ENCODE data around the gene PEX6.
"Not testable (repeated sequence)": the region's sequence is repeated elsewhere in the genome, so short reads cannot be mapped to it uniquely, and the experiment has no call there.

The PEX6 gene

DNA sequence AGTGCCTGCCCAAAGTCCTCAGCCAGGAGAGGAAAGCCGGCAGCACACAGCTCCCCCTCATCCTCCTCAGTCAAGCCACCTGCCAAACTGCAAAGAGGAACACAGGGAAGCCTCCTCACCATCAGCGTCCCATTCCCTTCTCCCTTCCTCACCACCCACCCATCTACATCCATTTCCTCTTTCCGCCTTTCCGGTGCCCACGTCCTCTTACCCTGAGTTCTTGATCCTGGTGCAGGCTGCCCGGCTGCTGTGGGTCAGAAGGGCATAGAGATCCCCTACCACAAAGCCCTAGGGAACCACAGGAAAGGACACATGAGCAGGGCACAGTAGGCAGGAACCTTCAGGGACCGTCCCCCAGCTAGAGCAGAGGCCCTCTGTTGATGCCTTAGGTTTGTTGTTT is 12.4 kb downstream of the PEX6 start:
- no peak for DNase-seq (ENCODE audit: low read depth)

- DNase-seq (ENCODE audit: low read depth) = no peak
Observed at GRCh38 chr6:42963855-42964605, 15.0 kb downstream of the PEX6 start.

DNA sequence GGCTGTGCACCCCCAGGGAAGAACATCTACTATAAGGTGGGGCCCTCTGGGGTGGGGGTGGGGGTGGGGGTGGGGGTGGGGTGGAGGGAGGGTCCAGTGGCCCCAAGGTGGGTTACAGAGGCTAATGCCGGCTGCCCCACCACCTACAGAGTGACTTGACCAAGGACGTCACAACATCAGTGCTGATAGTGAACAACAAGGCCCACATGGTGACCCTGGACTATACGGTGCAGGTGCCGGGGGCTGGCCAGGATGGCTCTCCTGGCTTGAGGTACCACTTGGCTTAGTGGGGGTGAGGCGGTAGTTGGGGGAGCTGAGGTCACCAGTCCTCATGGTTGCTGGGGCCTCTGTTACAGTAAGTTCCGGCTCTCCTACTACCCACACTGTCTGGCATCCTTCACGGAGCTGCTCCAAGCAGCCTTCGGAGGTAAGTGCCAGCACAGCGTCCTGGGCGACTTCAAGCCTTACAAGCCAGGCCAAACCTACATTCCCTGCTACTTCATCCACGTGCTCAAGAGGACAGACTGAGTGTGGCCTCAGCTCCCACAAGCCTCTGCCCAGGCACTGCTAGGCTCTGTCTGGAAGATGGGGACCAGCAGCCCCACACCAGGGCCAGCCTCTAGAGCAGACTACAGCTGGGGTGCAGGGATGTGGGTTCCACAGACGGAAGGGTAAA is 15.7 kb downstream of the PEX6 start:
- DNase-seq (ENCODE audit: low read depth) = no peak

GRCh38 chr6:42962502-42963178 is 16.3 kb downstream of the PEX6 start:
- DNase-seq (ENCODE audit: low read depth) = no peak

- DNase-seq (ENCODE audit: low read depth) = no peak
Observed at GRCh38 chr6:42962096-42962495, 16.9 kb downstream of the PEX6 start.

DNA sequence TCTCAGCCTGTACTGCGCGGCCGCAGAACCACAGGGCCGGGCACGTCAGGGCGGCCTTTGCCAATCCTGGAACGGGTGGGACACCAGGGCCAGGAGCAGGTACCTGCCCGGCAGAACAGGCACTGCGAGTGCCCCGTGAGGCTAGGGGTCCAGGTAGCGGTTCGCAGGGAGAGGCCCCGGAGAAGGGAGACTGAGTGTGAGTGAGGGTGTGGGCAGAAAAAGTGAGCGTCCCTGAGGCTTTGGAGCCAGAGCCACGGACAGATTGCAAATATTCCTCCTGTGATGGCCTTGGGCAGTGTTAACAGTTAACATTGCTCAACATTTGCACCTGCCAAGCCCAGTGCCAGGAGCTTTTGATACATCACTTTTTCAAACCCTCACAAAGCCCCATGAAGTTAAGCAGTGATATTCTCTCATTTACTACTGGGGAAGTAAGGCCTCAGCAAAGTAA is 17.9 kb downstream of the PEX6 start:
- DNase-seq (ENCODE audit: low read depth) = no peak

DNA sequence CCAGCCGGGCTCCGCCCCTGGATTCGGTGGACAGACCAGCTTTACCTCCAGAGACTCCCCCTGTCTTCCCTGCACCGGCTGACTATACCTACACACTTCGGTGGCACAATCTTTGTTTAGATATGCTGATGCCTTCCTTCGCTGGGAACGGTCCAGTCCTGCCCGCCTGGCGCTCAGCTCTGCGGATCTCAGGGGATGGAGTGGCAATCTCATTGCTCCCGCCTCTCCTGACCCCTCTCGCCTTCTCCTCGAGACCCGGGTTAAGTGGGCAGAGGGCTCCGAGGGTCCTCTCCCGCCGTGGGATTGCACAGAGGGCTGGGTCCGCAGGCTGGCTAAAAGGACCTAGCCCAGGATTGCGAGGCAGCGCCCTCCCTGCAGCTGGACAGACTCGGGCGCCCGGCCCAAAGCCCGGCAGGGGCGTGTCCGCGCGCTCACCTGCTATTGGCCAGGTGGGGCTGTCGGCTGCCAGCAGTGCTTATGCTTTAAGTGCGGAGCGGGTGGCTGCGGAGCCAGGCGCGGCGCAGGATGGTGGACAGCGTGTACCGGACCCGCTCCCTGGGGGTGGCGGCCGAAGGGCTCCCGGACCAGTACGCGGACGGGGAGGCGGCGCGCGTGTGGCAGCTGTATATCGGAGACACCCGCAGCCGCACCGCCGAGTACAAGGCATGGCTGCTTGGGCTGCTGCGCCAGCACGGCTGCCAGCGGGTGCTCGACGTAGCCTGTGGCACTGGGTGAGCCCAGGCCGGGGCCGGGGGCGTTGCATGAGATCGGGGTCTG is 18.6 kb downstream of the PEX6 start, which contains the start of gene GNMT:
Gene GNMT (plus strand): TSS at position 512 of the 777 bp plus-strand sequence. CDS start 14 bp downstream, at position 526.
- DNase-seq (ENCODE audit: low read depth) = peak; percentile 6

GRCh38 chr6:42959917-42960242 is 19.1 kb downstream of the PEX6 start:
- DNase-seq (ENCODE audit: low read depth) = no peak

DNA sequence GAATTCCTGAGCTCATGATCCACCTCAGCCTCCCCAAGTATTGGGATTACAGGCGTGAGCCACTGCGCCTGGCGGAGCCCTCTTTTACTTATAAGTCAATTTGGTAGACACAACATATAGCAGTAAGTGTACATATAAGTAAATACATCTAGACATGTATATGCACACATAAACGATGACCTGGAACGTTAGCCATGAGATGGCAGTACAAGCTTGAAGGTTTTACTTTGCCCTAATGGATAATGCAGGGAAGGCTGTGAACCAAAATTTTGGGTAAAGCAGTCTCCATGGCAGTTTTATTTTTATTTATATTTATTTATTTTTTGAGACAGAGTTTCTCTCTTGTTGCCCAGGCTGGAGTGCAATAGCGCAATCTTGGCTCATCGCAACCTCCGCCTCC is 20.9 kb downstream of the PEX6 start:
- DNase-seq (ENCODE audit: low read depth) = no peak

GRCh38 chr6:42954405-42954804 is 24.6 kb downstream of the PEX6 start:
- not testable (repeated sequence) for DNase-seq (ENCODE audit: low read depth)

DNA sequence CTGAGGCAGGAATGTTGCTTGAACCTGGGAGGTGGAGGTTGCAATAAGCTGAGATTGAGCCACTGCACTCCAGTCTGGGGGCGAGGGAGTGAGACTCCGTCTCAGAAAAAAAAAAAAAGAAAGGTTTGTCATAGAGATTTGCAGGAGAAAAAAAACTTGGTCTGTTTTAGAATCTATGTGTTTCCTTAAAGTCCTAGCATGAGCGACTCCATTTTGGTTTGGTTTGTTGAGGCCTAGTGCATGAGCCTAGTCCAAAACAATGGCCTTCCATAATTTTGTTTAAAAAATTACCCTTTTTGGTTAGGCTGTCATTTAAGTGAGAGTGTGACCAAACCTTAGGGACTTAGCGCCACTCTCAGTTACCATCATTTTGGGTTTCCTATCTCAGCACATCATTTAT is 26.6 kb downstream of the PEX6 start:
- DNase-seq (ENCODE audit: low read depth) = no peak

DNA sequence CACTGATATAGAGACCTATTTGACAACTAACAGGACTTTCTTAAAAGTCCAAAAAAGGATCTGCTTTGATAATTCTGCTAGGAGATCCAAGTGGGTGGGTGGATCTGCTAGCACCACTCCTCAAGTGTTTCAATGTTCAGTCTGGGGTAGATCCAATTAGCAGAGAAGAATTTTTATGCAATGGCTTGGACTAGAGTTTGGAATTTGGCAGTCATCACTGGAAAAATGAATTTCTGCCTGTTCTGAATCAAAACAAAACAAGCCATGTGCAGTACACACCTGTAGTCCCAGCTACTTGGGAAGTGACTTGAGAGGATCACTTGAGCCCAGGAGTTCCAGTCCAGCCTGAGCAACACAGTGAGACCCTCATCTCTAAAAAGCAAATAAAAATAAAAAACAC is 31.0 kb downstream of the PEX6 start:
- no peak for DNase-seq (ENCODE audit: low read depth)

GRCh38 chr6:42942444-42942843 is 36.5 kb downstream of the PEX6 start:
- no peak for DNase-seq (ENCODE audit: low read depth)

DNA sequence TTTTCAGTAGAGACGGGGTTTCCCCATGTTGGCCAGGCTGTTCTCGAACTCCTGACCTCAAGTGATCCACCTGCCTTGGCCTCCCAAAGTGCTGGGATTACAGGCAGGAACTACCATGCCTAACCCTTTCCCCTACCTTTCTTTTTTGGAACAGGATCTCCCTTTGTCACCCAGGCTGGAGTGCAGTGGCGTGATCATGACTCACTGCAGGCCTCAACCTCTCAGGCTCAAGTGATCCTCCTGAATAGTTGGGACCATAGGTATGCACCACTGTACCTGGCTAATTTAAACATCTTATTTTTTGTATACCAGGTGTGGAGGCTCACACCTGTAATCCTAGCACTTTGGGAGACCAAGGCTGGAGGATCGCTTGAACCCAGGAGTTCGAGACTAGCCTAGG is 37.6 kb downstream of the PEX6 start:
- DNase-seq (ENCODE audit: low read depth) = not testable (repeated sequence)

DNA sequence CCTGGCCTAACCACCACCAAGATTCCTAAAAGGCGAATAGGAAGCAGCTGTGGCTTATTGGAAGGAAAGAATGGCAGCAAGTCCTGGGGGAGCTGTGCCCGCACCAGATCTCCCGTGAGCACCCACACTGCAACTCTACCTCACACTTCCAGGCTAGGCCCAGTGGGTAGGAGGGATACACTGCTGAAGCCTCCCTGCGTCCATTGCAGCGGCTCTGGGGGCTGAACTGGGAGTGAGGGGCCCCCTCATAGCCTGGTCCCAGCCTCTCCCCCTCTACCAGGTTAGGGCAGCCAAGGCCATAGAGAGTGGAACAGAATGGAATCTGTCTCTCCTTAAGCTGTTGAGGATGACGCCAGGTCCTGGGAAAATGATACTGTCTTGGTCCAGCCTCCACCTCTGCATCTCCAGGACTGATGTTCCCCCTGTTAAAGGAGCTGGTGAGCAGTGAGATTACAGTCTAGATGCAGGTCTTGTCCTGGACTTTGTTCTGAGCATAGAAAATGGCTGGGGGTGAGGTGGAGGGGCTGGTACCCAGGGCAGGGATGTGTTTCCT is 38.4 kb downstream of the PEX6 start:
- DNase-seq (ENCODE audit: low read depth) = no peak

DNA sequence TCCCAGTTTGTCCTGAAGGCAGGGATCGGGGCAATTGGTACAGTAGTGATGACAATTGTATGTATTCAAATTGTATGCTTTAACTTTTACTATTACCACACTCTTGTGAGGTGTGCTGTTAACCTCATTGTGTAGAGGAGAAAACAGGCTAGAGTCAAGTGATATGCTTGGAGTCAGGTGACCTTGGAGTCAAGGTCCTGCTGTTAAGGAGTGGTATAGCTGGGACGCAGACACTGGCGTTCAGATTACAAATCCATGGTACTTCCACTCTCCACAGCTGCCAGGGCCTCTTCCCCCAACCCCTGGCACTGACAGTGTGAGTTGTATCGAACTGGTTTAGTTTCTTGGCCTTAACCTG is 39.2 kb downstream of the PEX6 start:
- no peak for DNase-seq (ENCODE audit: low read depth)

- no peak for DNase-seq (ENCODE audit: low read depth)
Observed at GRCh38 chr6:42938987-42939809, 39.8 kb downstream of the PEX6 start.

GRCh38 chr6:42938428-42938796 is 40.6 kb downstream of the PEX6 start:
- DNase-seq (ENCODE audit: low read depth) = no peak

GRCh38 chr6:42937548-42938427 is 41.2 kb downstream of the PEX6 start:
- DNase-seq (ENCODE audit: low read depth) = no peak

- no peak for DNase-seq (ENCODE audit: low read depth)
Observed at GRCh38 chr6:42936398-42936797, 42.6 kb downstream of the PEX6 start.
